ENCODE results near the gene MTHFD1. TPM values are rescaled to one million over a fixed set of nuclear protein-coding genes. Genes with fewer than 3 reads are reported as not detected.

MTHFD1 gene
- polyA plus RNA-seq, 3 donors, result 11.8 to 21.3 (median 14.3) TPM

DNA sequence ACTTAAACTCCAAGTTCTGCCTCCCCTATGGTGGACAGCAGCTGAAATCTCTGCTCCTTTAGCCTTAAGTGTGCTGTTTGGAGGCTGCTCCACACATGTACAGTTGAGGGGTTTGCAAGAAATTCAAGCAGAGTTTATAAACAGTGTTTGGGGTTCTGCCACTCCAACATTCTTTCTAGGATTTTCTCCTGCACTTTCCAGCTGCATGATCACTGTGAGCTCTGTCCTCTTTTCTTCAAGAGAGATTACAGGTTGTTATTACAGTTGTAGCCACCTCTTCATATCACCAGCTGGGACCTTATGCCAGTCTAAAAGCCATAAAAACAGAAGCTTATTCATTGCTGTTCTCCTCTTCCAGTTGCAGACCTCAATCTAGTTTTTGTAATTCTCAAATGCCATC is 107.1 kb downstream of the MTHFD1 start:
- H3K27ac ChIP-seq (ENCODE audit: low read depth in 1 of 2, low read length in 2 of 2), result no peak overlapping the region
- H3K4me3 ChIP-seq (replicated peaks in 1 of 3; ENCODE audit: low read depth in 2 of 3, low read length in 3 of 3), result no peak overlapping the region
- peaks cover 6% of the 10 kb centered on the region for H3K79me2 ChIP-seq (ENCODE audit: insufficient read depth, low read length)
- Mint-ChIP-seq H3K27ac (no peak overlapping the region), H3K4me3 (no peak overlapping the region), H3K9me3 (no peaks in the 10 kb centered on the region), H3K27me3 (ENCODE audit: low read depth in 3 of 3) (no peaks in the 10 kb centered on the region), H3K36me3 (peaks cover 26% of the 10 kb centered on the region in 2 donors), H3K4me1 (peaks cover 4% of the 10 kb centered on the region)
- no peaks in the 10 kb centered on the region for H3K9me3 ChIP-seq (replicated peaks in 1 of 2; ENCODE audit: control insufficient read depth in 1 of 2, insufficient read depth in 1 of 2, low read length in 2 of 2)
- H3K4me2 ChIP-seq (replicated peaks; ENCODE audit: extremely low read depth, low read length, poor library complexity, severe bottlenecking), result no peak overlapping the region
- TF ChIP-seq, protein P1, sequence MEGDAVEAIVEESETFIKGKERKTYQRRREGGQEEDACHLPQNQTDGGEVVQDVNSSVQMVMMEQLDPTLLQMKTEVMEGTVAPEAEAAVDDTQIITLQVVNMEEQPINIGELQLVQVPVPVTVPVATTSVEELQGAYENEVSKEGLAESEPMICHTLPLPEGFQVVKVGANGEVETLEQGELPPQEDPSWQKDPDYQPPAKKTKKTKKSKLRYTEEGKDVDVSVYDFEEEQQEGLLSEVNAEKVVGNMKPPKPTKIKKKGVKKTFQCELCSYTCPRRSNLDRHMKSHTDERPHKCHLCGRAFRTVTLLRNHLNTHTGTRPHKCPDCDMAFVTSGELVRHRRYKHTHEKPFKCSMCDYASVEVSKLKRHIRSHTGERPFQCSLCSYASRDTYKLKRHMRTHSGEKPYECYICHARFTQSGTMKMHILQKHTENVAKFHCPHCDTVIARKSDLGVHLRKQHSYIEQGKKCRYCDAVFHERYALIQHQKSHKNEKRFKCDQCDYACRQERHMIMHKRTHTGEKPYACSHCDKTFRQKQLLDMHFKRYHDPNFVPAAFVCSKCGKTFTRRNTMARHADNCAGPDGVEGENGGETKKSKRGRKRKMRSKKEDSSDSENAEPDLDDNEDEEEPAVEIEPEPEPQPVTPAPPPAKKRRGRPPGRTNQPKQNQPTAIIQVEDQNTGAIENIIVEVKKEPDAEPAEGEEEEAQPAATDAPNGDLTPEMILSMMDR (IDR thresholded peaks at IDR 0.05), result no peak
- no peak overlapping the region for H2AFZ ChIP-seq (ENCODE audit: insufficient read depth, low read depth, low read length, poor library complexity, severe bottlenecking)
- no peaks in the 10 kb centered on the region for H3K27me3 ChIP-seq (ENCODE audit: control insufficient read depth in 2 of 2, insufficient read depth in 2 of 2, low read length in 2 of 2)
- DNase-seq, result no peak
- peaks cover 0 to 21% of the 10 kb centered on the region in 2 donors for H3K36me3 ChIP-seq (replicated peaks in 1 of 2; ENCODE audit: control insufficient read depth in 1 of 2, insufficient read depth in 2 of 2, low read length in 2 of 2)
- no peaks in the 10 kb centered on the region for H4K20me1 ChIP-seq (ENCODE audit: insufficient read depth, low read length)
- intact Hi-C loops (cut with micrococcal nuclease), result no loop called here
- H3K9ac ChIP-seq (ENCODE audit: insufficient read depth, low read length, poor library complexity, severe bottlenecking), result no peak overlapping the region
- no peaks in the 10 kb centered on the region for H3K4me1 ChIP-seq (ENCODE audit: control insufficient read depth in 1 of 2, insufficient read depth in 2 of 2, low read length in 2 of 2)

DNA sequence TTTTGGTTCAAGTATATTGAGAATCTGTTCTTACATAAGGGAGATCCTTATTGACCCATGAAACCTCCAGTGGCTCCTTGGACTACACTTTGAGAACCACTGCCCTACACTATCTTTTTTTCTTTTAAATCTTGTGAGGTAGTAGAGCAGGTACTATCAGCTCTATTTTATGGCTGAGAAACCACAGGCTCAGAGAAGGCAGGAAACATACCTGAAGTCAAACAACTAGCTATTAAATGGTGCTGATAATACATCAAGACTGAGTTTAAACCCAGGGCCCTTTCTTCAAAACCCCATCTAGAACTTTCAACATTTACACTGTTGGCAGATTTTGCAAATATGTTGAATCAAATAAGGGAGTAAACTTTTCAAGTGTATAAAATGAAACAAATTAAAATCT is 108.6 kb downstream of the MTHFD1 start:
- Mint-ChIP-seq H3K4me3 (no peak overlapping the region), H3K27me3 (ENCODE audit: low read depth in 3 of 3) (no peaks in the 10 kb centered on the region), H3K9me3 (no peaks in the 10 kb centered on the region), H3K4me1 (peaks cover 11% of the 10 kb centered on the region), H3K27ac (no peak overlapping the region), H3K36me3 (peaks cover 16 to 26% of the 10 kb centered on the region in 2 donors)
- H3K9ac ChIP-seq (ENCODE audit: insufficient read depth, low read length, poor library complexity, severe bottlenecking), result no peak overlapping the region
- H3K9me3 ChIP-seq (replicated peaks in 1 of 2; ENCODE audit: control insufficient read depth in 1 of 2, insufficient read depth in 1 of 2, low read length in 2 of 2), result no peaks in the 10 kb centered on the region
- H3K79me2 ChIP-seq (ENCODE audit: insufficient read depth, low read length), result peaks cover 13% of the 10 kb centered on the region
- no peaks in the 10 kb centered on the region for H4K20me1 ChIP-seq (ENCODE audit: insufficient read depth, low read length)
- TF ChIP-seq, protein P1 (IDR thresholded peaks at IDR 0.05), result no peak
- peaks cover 6 to 8% of the 10 kb centered on the region in 2 donors for H3K4me1 ChIP-seq (ENCODE audit: control insufficient read depth in 1 of 2, insufficient read depth in 2 of 2, low read length in 2 of 2)
- H3K27ac ChIP-seq (ENCODE audit: low read depth in 1 of 2, low read length in 2 of 2), result no peak overlapping the region
- H3K4me2 ChIP-seq (replicated peaks; ENCODE audit: extremely low read depth, low read length, poor library complexity, severe bottlenecking), result no peak overlapping the region
- no peaks in the 10 kb centered on the region for H3K27me3 ChIP-seq (ENCODE audit: control insufficient read depth in 2 of 2, insufficient read depth in 2 of 2, low read length in 2 of 2)
- intact Hi-C loops (cut with micrococcal nuclease), result no loop called here
- H2AFZ ChIP-seq (ENCODE audit: insufficient read depth, low read depth, low read length, poor library complexity, severe bottlenecking), result no peak overlapping the region
- peaks cover 0 to 12% of the 10 kb centered on the region in 2 donors for H3K36me3 ChIP-seq (replicated peaks in 1 of 2; ENCODE audit: control insufficient read depth in 1 of 2, insufficient read depth in 2 of 2, low read length in 2 of 2)
- no peak overlapping the region for H3K4me3 ChIP-seq (replicated peaks in 1 of 3; ENCODE audit: low read depth in 2 of 3, low read length in 3 of 3)
- DNase-seq, result no peak

All from CD14-positive monocyte (primary cell).